Gastrocnemius medialis (tissue), 4 donors: Measurements from ENCODE around the gene MEF2B.
"Not testable (repeated sequence)": the region's sequence is repeated elsewhere in the genome, so short reads cannot be mapped to it uniquely, and the experiment has no call there.

ENCODE experiments used
- POLR2A ChIP-seq, 2 donors: fragments of 450-650 bp; IDR thresholded peaks; one replicate each; pipeline ENCODE4 v1.6.1; 2017; ENCODE audit warnings: antibody characterized with exemption in 2 of 2, mild to moderate bottlenecking in 2 of 2, moderate library complexity in 2 of 2
- TF ChIP-seq, protein P1 (sequence below), 5 experiments: fragments of 450-650 bp in 3 of 5; fragments of 200-600 bp in 2 of 5; sonication (generic) in 2 of 5; IDR thresholded peaks in 4 of 5; conservative IDR thresholded peaks in 1 of 5; 1 replicate in 4 of 5; 2 replicates in 1 of 5; pipeline ENCODE4 v1.5.1; 2016 to 2019; ENCODE audit warnings: antibody characterized with exemption in 5 of 5, mild to moderate bottlenecking in 3 of 5, moderate library complexity in 3 of 5

GRCh38 chr19:19135713-19136112 is 34.4 kb downstream of the MEF2B start:
- TF ChIP-seq, protein P1, sequence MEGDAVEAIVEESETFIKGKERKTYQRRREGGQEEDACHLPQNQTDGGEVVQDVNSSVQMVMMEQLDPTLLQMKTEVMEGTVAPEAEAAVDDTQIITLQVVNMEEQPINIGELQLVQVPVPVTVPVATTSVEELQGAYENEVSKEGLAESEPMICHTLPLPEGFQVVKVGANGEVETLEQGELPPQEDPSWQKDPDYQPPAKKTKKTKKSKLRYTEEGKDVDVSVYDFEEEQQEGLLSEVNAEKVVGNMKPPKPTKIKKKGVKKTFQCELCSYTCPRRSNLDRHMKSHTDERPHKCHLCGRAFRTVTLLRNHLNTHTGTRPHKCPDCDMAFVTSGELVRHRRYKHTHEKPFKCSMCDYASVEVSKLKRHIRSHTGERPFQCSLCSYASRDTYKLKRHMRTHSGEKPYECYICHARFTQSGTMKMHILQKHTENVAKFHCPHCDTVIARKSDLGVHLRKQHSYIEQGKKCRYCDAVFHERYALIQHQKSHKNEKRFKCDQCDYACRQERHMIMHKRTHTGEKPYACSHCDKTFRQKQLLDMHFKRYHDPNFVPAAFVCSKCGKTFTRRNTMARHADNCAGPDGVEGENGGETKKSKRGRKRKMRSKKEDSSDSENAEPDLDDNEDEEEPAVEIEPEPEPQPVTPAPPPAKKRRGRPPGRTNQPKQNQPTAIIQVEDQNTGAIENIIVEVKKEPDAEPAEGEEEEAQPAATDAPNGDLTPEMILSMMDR (IDR thresholded peaks at IDR 0.05 in 4 of 5, conservative IDR thresholded peaks at IDR 0.05 in 1 of 5), result not testable (repeated sequence)
- TF ChIP-seq POLR2A (IDR thresholded peaks at IDR 0.05), result not testable (repeated sequence)
